Activated CD4-positive, alpha-beta T cell treated with anti-CD3 and anti-CD28 coated beads, Interleukin-2, amount 50 U/mL, for 24 hours (primary cell): ENCODE measurements around the gene ACSF3.

Source experiments
- DNase-seq, 2 donors: peaks; one replicate each; pipeline ENCODE4 v3.0.0-alpha.2; 2020; ENCODE audit warnings: low read depth in 1 of 2, low spot score in 1 of 2

The ACSF3 gene

GRCh38 chr16:89142474-89143195 is 49.0 kb downstream of the ACSF3 start:
- DNase-seq = no peak

DNA sequence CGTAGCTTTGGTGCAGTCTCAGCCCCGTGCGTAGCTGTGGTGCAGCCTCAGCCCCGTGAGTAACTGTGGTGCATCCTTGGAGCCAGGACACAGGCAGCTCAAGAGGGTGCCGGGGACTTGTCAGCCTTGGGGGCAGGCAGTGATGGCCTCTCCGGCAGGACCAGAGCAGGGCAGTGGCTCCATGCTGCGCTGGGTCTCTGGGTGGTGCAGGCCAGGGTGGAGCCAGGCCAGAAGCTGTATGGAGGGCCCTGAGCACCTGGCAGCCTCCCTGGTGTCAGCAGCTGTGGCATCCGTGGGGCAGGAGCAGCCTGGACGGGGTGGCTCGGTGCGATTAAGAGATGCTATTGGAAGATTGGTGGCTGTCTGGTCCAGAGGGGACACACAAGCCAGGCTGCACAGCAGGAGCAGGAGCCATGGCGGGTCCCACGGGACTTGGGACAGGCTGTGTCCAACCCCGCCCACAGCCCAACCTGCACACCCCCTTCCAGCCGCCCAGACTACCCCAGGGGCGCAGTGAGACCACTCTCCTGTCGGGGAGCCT is 49.6 kb downstream of the ACSF3 start:
- no peak for DNase-seq

GRCh38 chr16:89143911-89144675 is 50.4 kb downstream of the ACSF3 start:
- no peak for DNase-seq

DNA sequence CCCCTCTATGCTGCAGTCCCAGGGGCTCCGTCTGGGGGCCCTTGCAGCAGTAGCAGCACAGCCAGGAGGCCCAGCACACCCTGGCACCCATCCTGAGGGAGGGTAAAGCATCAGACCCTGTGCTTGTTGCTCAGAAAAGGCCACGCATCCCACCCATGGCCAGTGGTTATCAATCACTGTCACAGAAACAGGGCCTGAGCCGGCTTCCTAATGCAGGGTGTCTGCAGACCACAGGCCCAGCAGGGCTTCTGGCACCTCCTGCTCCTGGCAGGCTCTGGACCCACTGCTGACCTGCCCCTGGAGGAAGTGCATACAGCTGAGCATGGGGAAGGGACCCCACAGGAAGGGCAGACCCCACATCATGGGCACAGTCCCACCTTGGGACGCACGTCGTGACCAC is 51.0 kb downstream of the ACSF3 start:
- no peak for DNase-seq

DNA sequence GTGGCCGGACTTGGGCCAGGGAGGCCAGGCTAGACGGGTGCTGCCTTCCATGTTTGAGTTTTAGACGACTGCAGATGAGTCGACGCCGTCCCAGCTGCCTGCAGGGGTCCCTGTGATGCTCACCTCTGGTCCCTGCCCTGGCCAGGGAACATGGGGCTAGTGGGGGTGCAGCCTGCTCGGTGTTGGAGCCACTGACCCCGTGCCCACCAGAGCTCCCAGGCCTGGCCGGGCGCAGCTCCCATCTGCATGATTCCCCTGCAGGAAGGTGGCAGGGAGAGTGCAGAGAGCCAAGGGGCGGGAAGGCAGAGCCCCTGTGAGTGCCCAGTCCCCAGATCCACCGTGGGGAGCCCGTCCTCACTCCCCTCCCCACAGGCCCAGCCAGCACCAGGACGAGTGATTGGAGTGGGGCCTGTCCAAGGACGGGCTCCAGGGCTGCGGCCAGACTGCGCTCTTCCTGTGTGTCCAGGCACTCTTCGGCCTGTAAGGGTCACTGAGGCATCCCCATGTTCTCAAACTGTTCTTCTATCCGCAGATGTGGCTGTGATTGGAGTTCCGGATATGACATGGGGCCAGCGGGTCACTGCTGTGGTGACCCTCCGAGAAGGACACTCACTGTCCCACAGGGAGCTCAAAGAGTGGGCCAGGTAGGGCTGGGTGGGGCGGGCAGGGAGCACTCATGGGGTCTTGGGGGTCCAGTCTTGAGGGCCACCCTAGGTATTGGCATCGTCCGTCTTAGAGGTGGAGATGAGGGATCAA is 51.9 kb downstream of the ACSF3 start:
- no peak for DNase-seq

GRCh38 chr16:89146211-89147005 is 52.8 kb downstream of the ACSF3 start:
- DNase-seq = no peak

- no peak for DNase-seq
These were observed 53.6 kb downstream of the ACSF3 start for GRCh38 chr16:89147085-89147817.

DNA sequence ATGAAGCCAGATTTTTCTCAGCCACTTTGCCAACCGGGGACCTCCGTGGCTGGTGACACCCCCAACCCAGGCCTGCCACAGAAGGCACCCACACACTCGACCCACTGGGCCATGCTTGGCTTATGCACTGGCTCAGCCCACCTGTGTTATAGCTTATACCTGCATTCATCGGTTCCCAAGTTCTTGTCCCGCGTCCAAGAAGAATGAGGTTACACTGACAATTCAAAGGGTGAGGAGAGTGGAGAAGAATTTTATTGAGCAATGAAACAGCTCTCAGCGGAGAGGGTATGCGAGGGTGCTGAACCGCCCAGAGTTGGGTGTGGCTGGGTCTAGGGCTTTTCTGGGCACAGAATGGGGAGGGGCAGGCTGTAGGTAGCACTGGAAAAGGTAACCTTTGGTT is 55.7 kb downstream of the ACSF3 start:
- no peak for DNase-seq

DNA sequence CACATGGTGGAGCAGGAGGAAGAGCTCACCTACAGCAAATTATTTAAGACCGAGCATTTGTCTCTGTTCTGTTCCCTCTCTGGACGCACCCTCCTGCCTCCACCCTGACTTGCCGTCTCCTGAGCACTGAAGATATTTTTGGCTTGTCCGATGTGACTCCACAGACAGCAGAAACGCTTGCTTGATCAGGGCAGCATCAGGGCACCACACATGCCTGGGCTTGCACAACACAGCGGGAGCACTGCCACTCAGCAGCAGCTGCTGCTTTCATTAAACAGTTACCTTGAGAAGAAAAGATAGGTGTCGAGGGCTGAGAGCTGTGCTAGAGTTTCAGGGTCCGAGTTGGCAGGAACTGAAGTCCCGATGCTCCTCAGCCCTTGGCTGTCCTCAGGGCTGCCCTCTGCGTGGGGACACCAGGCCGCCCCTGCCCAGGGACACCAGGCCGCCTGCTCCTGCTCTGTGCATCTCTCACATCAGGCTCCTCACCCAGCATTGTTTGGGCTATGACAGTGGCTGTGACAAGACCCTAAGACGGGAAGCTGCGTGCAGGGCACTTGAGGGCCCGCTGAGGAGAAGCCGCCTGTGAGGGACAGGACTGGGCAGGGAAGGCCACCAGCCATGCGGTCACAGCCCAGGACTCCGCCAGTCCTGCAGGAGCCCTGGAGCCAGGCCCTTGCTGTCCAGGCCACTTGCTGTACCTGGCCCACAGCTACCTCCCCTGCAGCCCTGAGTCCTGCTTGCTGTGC is 56.6 kb downstream of the ACSF3 start:
- no peak for DNase-seq

DNA sequence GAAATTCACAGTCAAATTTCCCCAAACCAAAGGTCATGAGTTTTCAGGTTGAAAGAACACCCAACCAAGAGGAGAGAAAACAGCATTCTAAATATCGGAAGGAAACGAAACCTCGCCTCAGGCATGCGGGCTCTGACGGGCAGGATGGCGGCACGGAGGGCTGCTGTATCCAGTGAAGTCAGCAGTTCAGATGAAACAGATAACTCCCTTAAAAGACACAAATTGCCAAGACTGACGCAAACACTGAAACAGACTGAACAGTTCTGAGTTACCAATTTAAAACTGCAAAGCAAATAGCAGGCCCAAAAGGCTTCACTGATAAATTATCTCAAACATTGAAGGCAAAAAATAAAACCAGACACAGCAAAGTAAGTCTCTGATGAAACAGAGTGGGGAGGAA is 57.3 kb downstream of the ACSF3 start:
- no peak for DNase-seq

GRCh38 chr16:89152831-89153700 is 59.4 kb downstream of the ACSF3 start:
- DNase-seq = no peak

DNA sequence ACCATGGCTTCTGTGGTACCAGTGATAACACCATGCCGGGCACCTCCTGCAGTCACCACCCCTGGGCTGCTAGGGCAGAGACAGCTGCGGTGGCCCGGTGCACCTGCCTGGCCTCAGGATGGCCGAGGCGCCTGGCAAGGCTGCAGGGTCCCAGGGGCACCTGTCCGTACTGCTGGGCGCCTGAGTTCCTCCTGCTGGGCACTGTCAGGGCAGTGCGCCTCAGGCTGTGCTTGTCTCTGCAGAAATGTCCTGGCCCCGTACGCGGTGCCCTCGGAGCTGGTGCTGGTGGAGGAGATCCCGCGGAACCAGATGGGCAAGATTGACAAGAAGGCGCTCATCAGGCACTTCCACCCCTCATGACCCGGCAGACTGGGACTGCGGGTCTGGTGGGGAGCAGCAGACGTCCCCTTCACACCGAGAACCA is 60.2 kb downstream of the ACSF3 start:
- no peak for DNase-seq

- DNase-seq = no peak
These were observed 60.9 kb downstream of the ACSF3 start for GRCh38 chr16:89154390-89155183.

GRCh38 chr16:89155184-89155679 is 61.6 kb downstream of the ACSF3 start:
- DNase-seq = no peak

DNA sequence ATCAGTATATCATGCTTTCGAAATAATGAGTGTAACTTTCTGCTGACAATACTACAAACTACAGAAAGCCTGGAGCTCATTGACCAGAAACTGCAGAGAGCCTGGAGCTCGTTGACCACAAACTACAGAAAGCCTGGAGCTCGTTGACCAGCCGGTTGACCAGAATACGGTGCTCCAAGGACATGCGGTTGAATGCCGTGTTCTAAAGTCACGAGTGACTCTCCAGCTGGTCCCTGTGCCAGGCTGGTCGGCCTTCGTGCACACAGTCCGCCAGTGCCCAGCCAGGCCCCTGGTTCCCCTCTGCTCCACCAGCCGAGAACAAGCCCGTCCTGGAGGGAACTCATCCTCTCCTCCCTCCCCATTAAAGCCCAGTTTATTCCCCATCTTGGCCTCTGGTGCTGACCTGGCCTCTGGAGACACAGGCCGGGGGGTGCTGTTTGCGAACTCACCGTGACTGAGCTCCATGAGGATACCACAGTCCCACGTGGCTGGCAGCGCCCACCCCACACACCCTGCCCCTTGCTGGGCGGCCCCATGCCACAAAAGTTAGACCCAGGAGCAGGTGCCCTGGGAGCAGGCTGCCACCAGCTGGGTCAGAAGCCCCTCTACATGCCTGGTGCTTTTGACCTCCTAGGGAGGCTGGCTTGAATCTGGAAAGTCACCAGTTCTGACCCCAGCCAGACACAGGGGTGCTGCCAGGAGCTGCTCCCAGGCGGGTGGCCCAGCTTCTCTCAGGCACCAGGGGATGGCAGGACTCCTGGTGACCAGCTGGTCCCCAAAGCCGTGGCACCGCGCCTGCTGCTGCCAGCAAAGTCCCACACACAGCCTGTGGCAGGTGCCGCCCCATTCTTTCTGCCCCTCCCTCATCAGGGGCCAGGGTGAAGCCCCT is 62.4 kb downstream of the ACSF3 start:
- no peak for DNase-seq
